Smooth muscle cell of the brain vasculature (primary cell): ENCODE results near the gene MCRIP2.
"Not testable (repeated sequence)": the region's sequence is repeated elsewhere in the genome, so short reads cannot be mapped to it uniquely, and the experiment has no call there.

Experiments used
- DNase-seq: peaks from one replicate; pipeline ENCODE4 v3.0.0-alpha.2; 2012; ENCODE audit warnings: low read depth, low spot score

MCRIP2 gene

GRCh38 chr16:680967-681745 is 39.5 kb downstream of the MCRIP2 start:
- DNase-seq = no peak

GRCh38 chr16:681746-682427 is 40.3 kb downstream of the MCRIP2 start:
- no peak for DNase-seq

GRCh38 chr16:682493-683395 is 41.1 kb downstream of the MCRIP2 start:
- DNase-seq = no peak

- DNase-seq = no peak
Observed at GRCh38 chr16:683396-684070, 41.9 kb downstream of the MCRIP2 start.

GRCh38 chr16:684071-684794 is 42.6 kb downstream of the MCRIP2 start, which contains the start of gene JMJD8:
Gene JMJD8 (minus strand): TSS chr16:684334. CDS start chr16:684319, 15 bp downstream.
- DNase-seq = peak; percentile 83

GRCh38 chr16:684961-685696 is 43.5 kb downstream of the MCRIP2 start:
- DNase-seq = no peak

GRCh38 chr16:685967-686366 is 44.3 kb downstream of the MCRIP2 start:
- DNase-seq = no peak

GRCh38 chr16:686459-687260 is 45.0 kb downstream of the MCRIP2 start:
- no peak for DNase-seq

- DNase-seq = no peak
Observed at GRCh38 chr16:687499-687898, 45.9 kb downstream of the MCRIP2 start.

GRCh38 chr16:689175-689897 is 47.7 kb downstream of the MCRIP2 start:
- no peak for DNase-seq

GRCh38 chr16:691242-691641 is 49.6 kb downstream of the MCRIP2 start:
- not testable (repeated sequence) for DNase-seq

- DNase-seq = no peak
Observed at GRCh38 chr16:692356-693108, 50.9 kb downstream of the MCRIP2 start.

- no peak for DNase-seq
Observed at GRCh38 chr16:693364-693763, 51.7 kb downstream of the MCRIP2 start.

GRCh38 chr16:693766-694165 is 52.1 kb downstream of the MCRIP2 start:
- DNase-seq = no peak

GRCh38 chr16:694187-694862 is 52.7 kb downstream of the MCRIP2 start:
- no peak for DNase-seq

GRCh38 chr16:694863-695354 is 53.3 kb downstream of the MCRIP2 start:
- no peak for DNase-seq
